Measurements from ENCODE around the gene FGD2. TPM values are rescaled to one million over a fixed set of nuclear protein-coding genes. Genes with fewer than 3 reads are reported as not detected.

FGD2 gene
- total RNA-seq, 4 donors from 2014 or later, result 14.9 to 25.8 (median 23.1) TPM

DNA sequence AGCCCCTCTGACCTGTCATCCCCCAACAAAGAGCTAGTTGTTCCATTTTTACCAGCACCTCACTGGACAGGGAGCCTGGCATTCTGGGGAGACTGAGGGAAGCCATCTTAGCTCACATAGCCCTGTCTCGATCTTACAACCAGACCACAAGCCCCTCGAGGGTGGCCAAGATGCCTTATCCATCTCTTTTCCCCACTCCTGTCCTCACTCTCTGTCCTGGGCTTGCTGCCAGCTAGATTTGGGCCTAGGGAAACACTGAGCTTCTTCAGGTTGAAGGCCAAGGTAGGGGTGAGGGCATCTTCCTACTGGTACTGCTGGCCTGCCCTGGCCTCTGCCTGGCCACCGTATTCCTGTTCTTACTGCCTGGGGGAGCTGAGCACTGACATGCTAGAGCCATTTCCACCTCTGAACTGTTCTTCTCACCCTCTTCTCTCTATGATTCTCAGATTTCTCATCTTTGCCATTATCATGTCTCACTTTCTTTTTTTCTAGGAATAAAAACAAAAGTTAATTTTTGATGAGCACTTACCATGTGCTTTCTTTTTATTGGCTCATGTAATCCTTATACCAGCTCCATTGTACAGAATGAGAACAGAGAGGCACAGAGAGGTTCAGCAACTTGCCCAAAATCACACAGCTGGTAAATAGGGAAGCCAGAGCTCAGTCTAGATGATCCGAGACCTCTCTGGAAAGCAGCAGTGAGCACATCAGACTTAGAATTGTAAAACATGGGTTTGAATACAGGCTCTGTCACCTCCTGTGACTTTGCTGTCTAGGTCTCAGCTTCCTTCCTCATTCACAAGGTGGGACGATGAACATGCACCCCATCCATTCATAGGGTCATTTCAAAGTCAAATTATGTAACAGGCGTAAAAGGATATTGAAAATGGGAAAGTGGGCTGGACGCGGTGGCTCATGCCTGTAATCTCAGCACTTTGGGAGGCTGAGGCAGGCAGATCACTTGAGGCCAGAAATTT is 28.7 kb downstream of the FGD2 start:
- intact Hi-C loops (cut with DNase I), result no loop called here
- Histone ChIP-seq H3K4me1 (peaks cover 0 to 8% of the 10 kb centered on the region in 2 donors), H3K27me3 (no peaks in the 10 kb centered on the region), H3K4me3 (replicated peaks in 1 of 3) (no peak overlapping the region), H3K36me3 (no peaks in the 10 kb centered on the region), H3K27ac (no peak overlapping the region), H3K9me3 (no peaks in the 10 kb centered on the region)
- WGBS, 2 donors, result 83 to 87% methylated on average over 8 of the region's 8 CpGs
- DNase-seq, result no peak
- TF ChIP-seq POLR2A (IDR thresholded peaks at IDR 0.05), result no peak
- TF ChIP-seq, protein P1, sequence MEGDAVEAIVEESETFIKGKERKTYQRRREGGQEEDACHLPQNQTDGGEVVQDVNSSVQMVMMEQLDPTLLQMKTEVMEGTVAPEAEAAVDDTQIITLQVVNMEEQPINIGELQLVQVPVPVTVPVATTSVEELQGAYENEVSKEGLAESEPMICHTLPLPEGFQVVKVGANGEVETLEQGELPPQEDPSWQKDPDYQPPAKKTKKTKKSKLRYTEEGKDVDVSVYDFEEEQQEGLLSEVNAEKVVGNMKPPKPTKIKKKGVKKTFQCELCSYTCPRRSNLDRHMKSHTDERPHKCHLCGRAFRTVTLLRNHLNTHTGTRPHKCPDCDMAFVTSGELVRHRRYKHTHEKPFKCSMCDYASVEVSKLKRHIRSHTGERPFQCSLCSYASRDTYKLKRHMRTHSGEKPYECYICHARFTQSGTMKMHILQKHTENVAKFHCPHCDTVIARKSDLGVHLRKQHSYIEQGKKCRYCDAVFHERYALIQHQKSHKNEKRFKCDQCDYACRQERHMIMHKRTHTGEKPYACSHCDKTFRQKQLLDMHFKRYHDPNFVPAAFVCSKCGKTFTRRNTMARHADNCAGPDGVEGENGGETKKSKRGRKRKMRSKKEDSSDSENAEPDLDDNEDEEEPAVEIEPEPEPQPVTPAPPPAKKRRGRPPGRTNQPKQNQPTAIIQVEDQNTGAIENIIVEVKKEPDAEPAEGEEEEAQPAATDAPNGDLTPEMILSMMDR (IDR thresholded peaks at IDR 0.05), result no peak

DNA sequence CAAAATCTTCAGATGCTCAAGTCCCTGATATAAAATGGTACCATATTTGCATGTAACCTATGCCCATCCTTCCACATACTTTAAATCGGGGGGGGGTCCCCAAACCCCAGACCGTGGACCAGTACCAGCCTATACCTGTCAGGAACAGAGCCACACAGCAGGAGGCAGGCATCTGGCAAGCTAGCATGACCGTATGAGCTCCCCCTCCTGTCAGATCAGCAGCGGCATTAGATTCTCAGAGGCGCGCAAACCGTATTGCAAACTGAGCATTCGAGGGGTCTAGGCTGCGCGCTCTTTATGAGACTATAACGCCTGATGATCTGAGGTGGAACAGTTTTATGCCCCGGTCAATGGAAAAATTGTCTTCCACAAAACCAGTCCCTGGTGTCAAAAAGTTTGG is 30.7 kb downstream of the FGD2 start:
- no peak overlapping the region for H3K27ac ChIP-seq
- H3K4me1 ChIP-seq, result peaks cover 0 to 8% of the 10 kb centered on the region in 2 donors
- DNase-seq, result no peak
- no peaks in the 10 kb centered on the region for H3K27me3 ChIP-seq
- no peak for TF ChIP-seq POLR2A (IDR thresholded peaks at IDR 0.05)
- TF ChIP-seq, protein P1 (IDR thresholded peaks at IDR 0.05), result no peak
- no peaks in the 10 kb centered on the region for H3K9me3 ChIP-seq
- no peaks in the 10 kb centered on the region for H3K36me3 ChIP-seq
- 79 to 99% methylated on average over 8 to 12 of the region's 12 CpGs for WGBS, 2 donors
- no peak overlapping the region for H3K4me3 ChIP-seq (replicated peaks in 1 of 3)
- intact Hi-C loops (cut with DNase I), result no loop called here

DNA sequence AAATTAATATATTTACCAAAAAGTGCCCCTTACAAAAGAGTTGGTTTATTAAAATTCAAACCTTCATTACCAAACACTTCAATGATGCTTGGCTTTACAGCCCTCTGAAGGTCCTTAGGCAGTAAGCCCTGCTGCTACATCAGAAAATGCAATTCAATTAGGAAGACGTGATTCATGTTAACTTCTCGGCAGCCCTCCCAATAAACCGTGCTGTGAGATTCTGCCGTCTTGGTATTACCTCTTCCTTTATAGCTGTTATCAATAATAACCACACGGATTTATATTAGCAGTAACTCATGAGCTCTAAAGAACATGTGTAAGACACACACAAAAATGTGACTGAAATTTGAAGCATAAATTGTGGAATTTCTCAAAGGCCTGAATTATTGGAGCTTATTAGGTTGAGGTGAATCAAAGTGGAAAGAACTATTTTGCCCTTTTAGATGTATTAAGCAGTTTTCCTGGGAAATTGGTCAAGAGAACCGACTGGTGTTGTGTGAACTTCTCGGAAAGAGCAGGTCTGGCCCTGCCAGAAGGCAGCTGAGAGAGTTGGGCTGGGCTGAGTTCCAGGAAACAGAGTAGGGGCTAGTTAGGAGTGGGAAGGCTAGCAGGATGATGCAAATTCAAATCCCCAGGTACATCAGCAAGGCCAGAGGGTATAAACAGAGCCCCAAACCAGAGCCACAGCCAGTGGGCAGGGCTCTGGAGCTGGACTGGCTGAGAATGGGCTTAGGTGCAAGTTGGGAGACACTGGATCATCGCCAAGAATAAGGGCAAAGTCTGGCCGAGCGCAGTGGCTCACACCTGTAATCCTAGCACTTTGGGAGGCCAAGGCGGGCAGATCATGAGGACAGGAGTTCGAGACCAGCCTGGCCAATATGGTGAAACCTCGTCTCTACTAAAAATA is 33.1 kb downstream of the FGD2 start:
- TF ChIP-seq POLR2A (IDR thresholded peaks at IDR 0.05), result no peak
- TF ChIP-seq, protein P1 (IDR thresholded peaks at IDR 0.05), result no peak
- peak; percentile 79 for DNase-seq
- Histone ChIP-seq H3K27ac (peak overlapping the region in 2 of 3 donors; percentile 34 to 37), H3K9me3 (no peaks in the 10 kb centered on the region), H3K4me3 (replicated peaks in 1 of 3) (no peak overlapping the region), H3K36me3 (no peaks in the 10 kb centered on the region), H3K27me3 (no peaks in the 10 kb centered on the region), H3K4me1 (peaks cover 0 to 8% of the 10 kb centered on the region in 2 donors)
- 65 to 70% methylated on average over 13 of the region's 13 CpGs for WGBS, 2 donors
- intact Hi-C loops (cut with DNase I), result no loop called here

DNA sequence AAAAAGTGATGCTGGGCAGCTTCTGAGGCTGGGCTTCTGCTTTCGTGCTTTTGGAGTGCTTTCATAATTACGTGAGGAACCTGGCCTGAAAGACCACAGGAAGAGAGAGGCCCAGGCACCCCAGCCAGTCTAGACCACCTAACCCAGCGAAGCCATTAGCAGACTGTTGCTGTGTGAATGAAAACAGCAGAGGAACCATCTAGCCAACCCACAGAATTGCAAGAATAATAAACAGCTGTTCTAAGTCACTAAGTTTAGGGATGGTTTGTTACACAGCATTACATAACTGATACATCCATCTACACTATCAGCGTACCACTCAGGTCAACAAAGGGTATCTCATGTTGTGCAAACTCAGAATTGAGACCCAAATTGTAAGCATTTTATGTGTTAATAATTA is 34.5 kb downstream of the FGD2 start:
- TF ChIP-seq, protein P1 (IDR thresholded peaks at IDR 0.05), result no peak
- no peak for TF ChIP-seq POLR2A (IDR thresholded peaks at IDR 0.05)
- WGBS, 2 donors, result 90 to 91% methylated on average over 4 of the region's 4 CpGs

More for the DNA sequence above, 34.5 kb downstream of the FGD2 start:
- no peaks in the 10 kb centered on the region for H3K36me3 ChIP-seq
- H3K27me3 ChIP-seq, result no peaks in the 10 kb centered on the region
- intact Hi-C loops (cut with DNase I), result no loop called here
- H3K27ac ChIP-seq, result no peak overlapping the region
- H3K4me1 ChIP-seq, result peaks cover 0 to 8% of the 10 kb centered on the region in 2 donors
- H3K4me3 ChIP-seq (replicated peaks in 1 of 3), result no peak overlapping the region
- H3K9me3 ChIP-seq, result no peaks in the 10 kb centered on the region
- DNase-seq, result no peak
